ENCODE results near the gene ABHD14A. TPM values are rescaled to one million over a fixed set of nuclear protein-coding genes. Genes with fewer than 3 reads are reported as not detected.

ABHD14A gene
- polyA plus RNA-seq, 1 of the 3 experiments (the other 2 are of a cell fraction): 31.5 TPM

DNA sequence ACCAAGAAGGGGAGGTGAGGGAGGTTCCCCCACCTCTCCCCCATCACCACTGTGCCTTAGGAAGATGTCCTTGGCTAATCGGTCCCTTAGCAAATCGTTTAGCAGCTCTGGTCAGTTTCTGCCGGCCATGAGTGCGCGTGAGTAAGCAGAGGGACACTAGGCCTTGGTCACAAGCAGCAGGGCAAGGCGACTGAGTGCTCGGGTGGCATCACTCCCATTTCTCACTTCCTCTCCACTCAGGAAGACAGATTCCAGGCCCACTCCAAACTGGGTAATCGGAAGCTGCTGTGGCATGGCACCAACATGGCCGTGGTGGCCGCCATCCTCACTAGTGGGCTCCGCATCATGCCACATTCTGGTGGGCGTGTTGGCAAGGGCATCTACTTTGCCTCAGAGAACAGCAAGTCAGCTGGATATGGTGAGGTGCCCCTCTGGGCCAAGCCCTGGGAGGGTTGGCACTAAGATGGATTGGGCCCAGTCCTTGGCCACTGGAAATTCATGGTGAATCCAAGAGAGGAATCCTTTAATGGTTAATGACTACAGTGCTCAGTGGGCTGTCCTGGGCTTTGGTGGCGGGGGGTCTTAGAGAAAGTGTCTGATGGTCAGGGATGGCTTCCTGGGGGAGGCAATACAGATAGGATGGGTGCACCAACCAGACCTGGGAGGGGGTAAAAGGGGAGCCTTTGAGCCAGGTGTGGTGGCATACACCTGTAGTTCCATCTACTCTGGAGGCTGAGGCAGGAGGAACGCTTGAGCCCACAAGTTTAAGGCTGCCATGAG lies 28.7 kb upstream of the ABHD14A start:
- Histone ChIP-seq H3K36me3 (replicated peaks in 1 of 2; ENCODE audit: control insufficient read depth in 1 of 2, insufficient read depth in 2 of 2, low read length in 1 of 2) (peaks cover 0 to 2% of the 10 kb centered on the region in 2 experiments), H3K4me2 (no peak overlapping the region), H3K4me1 (ENCODE audit: control insufficient read depth in 1 of 2, insufficient read depth in 2 of 2, low read depth in 1 of 2, low read length in 1 of 2) (peaks cover 11 to 14% of the 10 kb centered on the region in 2 experiments; a peak in 3 of 4 replicates), H3K9me2 (no peaks in the 10 kb centered on the region), H3K4me3 (ENCODE audit: low read depth in 2 of 2, low read length in 1 of 2) (no peak overlapping the region), H2AFZ (ENCODE audit: low read depth) (no peak overlapping the region), H3K9me3 (no peaks in the 10 kb centered on the region), H3K79me2 (ENCODE audit: insufficient read depth) (peaks cover 5% of the 10 kb centered on the region), H3K9ac (no peak overlapping the region), H3F3A (replicated peaks; ENCODE audit: insufficient read depth) (peaks cover under 1% of the 10 kb centered on the region), H4K20me1 (ENCODE audit: insufficient read depth) (no peaks in the 10 kb centered on the region), H3K27ac (ENCODE audit: low read depth in 2 of 2, low read length in 1 of 2) (no peak overlapping the region), H3K27me3 (ENCODE audit: insufficient read depth) (no peaks in the 10 kb centered on the region)
- CTCF ChIA-PET: interaction anchor here (0.6 to 5.3 kb wide), 7 partner anchors 9 to 407 kb away, joined by 3 to 80 read pairs (median 5); partner anchors contain the start of genes ABHD14A, ABHD14B and GPR62
- POLR2A ChIA-PET: interaction anchor here (1.4 kb wide), 1 partner anchor 28 kb away, joined by 3 read pairs; the partner anchor contains the start of gene ABHD14B
- WGBS (ENCODE audit: low lambda C conversion rate): 90% methylated on average over 11 of the region's 14 CpGs
- no peak for TF ChIP-seq FOXJ3 (CRISPR knock-in tag; IDR thresholded peaks at IDR 0.05)
- no peak for TF ChIP-seq GATA2 (CRISPR knock-in tag; IDR thresholded peaks at IDR 0.05)
- TF ChIP-seq, protein P1, sequence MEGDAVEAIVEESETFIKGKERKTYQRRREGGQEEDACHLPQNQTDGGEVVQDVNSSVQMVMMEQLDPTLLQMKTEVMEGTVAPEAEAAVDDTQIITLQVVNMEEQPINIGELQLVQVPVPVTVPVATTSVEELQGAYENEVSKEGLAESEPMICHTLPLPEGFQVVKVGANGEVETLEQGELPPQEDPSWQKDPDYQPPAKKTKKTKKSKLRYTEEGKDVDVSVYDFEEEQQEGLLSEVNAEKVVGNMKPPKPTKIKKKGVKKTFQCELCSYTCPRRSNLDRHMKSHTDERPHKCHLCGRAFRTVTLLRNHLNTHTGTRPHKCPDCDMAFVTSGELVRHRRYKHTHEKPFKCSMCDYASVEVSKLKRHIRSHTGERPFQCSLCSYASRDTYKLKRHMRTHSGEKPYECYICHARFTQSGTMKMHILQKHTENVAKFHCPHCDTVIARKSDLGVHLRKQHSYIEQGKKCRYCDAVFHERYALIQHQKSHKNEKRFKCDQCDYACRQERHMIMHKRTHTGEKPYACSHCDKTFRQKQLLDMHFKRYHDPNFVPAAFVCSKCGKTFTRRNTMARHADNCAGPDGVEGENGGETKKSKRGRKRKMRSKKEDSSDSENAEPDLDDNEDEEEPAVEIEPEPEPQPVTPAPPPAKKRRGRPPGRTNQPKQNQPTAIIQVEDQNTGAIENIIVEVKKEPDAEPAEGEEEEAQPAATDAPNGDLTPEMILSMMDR (IDR thresholded peaks at IDR 0.05): no peak
- no peak for TF ChIP-seq FOXM1 (IDR thresholded peaks at IDR 0.05; ENCODE audit: low read depth)
- TF ChIP-seq NFIC (IDR thresholded peaks at IDR 0.05; ENCODE audit: borderline replicate concordance): no peak
- TF ChIP-seq, protein P2, sequence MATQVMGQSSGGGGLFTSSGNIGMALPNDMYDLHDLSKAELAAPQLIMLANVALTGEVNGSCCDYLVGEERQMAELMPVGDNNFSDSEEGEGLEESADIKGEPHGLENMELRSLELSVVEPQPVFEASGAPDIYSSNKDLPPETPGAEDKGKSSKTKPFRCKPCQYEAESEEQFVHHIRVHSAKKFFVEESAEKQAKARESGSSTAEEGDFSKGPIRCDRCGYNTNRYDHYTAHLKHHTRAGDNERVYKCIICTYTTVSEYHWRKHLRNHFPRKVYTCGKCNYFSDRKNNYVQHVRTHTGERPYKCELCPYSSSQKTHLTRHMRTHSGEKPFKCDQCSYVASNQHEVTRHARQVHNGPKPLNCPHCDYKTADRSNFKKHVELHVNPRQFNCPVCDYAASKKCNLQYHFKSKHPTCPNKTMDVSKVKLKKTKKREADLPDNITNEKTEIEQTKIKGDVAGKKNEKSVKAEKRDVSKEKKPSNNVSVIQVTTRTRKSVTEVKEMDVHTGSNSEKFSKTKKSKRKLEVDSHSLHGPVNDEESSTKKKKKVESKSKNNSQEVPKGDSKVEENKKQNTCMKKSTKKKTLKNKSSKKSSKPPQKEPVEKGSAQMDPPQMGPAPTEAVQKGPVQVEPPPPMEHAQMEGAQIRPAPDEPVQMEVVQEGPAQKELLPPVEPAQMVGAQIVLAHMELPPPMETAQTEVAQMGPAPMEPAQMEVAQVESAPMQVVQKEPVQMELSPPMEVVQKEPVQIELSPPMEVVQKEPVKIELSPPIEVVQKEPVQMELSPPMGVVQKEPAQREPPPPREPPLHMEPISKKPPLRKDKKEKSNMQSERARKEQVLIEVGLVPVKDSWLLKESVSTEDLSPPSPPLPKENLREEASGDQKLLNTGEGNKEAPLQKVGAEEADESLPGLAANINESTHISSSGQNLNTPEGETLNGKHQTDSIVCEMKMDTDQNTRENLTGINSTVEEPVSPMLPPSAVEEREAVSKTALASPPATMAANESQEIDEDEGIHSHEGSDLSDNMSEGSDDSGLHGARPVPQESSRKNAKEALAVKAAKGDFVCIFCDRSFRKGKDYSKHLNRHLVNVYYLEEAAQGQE (IDR thresholded peaks at IDR 0.05; ENCODE audit: low read depth, low read length): no peak
- no peak for TF ChIP-seq TCF12 (IDR thresholded peaks at IDR 0.05)
- TF ChIP-seq EP300 (IDR thresholded peaks at IDR 0.05; ENCODE audit: borderline replicate concordance in 1 of 2, low read depth in 1 of 2, low read length in 1 of 2): no peak
- TF ChIP-seq, protein P3, sequence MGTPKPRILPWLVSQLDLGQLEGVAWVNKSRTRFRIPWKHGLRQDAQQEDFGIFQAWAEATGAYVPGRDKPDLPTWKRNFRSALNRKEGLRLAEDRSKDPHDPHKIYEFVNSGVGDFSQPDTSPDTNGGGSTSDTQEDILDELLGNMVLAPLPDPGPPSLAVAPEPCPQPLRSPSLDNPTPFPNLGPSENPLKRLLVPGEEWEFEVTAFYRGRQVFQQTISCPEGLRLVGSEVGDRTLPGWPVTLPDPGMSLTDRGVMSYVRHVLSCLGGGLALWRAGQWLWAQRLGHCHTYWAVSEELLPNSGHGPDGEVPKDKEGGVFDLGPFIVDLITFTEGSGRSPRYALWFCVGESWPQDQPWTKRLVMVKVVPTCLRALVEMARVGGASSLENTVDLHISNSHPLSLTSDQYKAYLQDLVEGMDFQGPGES (IDR thresholded peaks at IDR 0.05; ENCODE audit: low read depth, low read length): no peak
- no peak for TF ChIP-seq MXI1 (IDR thresholded peaks at IDR 0.05; ENCODE audit: low read depth, low read length)
- no peak for TF ChIP-seq NRF1 (IDR thresholded peaks at IDR 0.05; ENCODE audit: low read depth, low read length)
- TF ChIP-seq FOSL2 (IDR thresholded peaks at IDR 0.05; ENCODE audit: borderline replicate concordance, low read depth): no peak
- TF ChIP-seq ELF1 (IDR thresholded peaks at IDR 0.05): no peak
- no peak for TF ChIP-seq EZH2phosphoT487 (IDR thresholded peaks at IDR 0.05; ENCODE audit: borderline replicate concordance, low read depth)
- TF ChIP-seq GABPA (IDR thresholded peaks at IDR 0.05; ENCODE audit: low read depth): no peak
- no peak for TF ChIP-seq JUND (IDR thresholded peaks at IDR 0.05)
- no peak for TF ChIP-seq YY1 (IDR thresholded peaks at IDR 0.05; ENCODE audit: low read depth)
- no peak for DNase-seq

Data from SK-N-SH (cell line).